HCT116 (cell line): ENCODE measurements around the gene VTI1A. TPM values are rescaled to one million over a fixed set of nuclear protein-coding genes. Genes with fewer than 3 reads are reported as not detected.

Source experiments
- ATAC-seq: fragments of 200-7000 bp; cut with Tn5 transposase; 2 replicates; pipeline ENCODE4 v1.9.1; 2020; ENCODE audit warnings: mild to moderate bottlenecking, moderate library complexity
- BruUV-seq: library from RNA; stranded (reverse); fragments of 400-500 nt; replicated peaks from 2 replicates; lab custom pipeline; 2021; lab: Mats Ljungman, UMichigan
- CTCF ChIA-PET: fragments of 300-600 bp; sonication (Branson Sonifier 250); formaldehyde crosslinking; loops from one replicate; lab custom pipeline; 2021; ENCODE audit warnings: antibody characterized with exemption; lab: Charles Lee
- POLR2A ChIA-PET: fragments of 300-600, 350-600 bp; sonication (Branson Sonifier 250); formaldehyde crosslinking; loops from one replicate; lab custom pipeline; 2021; ENCODE audit warnings: antibody characterized with exemption; lab: Charles Lee
- RAD21 ChIA-PET, 2 experiments: fragments of 300-600 bp; sonication (Branson Sonifier 250); formaldehyde crosslinking; loops; one replicate each; lab custom pipeline; 2023; ENCODE audit warnings: low total read pairs in 2 of 2; ENCODE audit not compliant: uncharacterized antibody in 2 of 2, unreplicated experiment in 2 of 2, low non-redundant PET in 1 of 2; lab: Charles Lee
- DNase-seq: peaks from one replicate; pipeline ENCODE4 v3.0.0-alpha.2; 2010; ENCODE audit warnings: low read depth, low spot score
- H2AFZ ChIP-seq: fragments of 200-600 bp; shearing (Covaris generic), sonication (generic); 2 replicates; pipeline ENCODE4 v1.6.1; 2017; ENCODE audit warnings: low read depth, mixed run types, mixed read lengths, antibody characterized with exemption, low read length; ENCODE audit not compliant: poor library complexity, severe bottlenecking
- H3K27ac ChIP-seq: 2 replicates; pipeline ENCODE4 v1.5.1; 2012; ENCODE audit warnings: low read depth, low read length
- H3K27me3 ChIP-seq: fragments of 200-600 bp; sonication (generic); 2 replicates; pipeline ENCODE4 v1.6.1; 2016; ENCODE audit warnings: mixed run types, low read length, mixed read lengths; ENCODE audit not compliant: insufficient read depth
- H3K36me3 ChIP-seq, 2 experiments: fragments of 200-500 bp in 1 of 2; fragments of 200-600 bp in 1 of 2; sonication (Bioruptor generic) in 1 of 2; sonication (generic) in 1 of 2; 2 replicates each; pipeline versions ENCODE4 v1.5.1 to v1.6.1; 2014 to 2016; ENCODE audit warnings: low read length in 2 of 2, inconsistent platforms in 1 of 2, mixed read lengths in 1 of 2, mixed run types in 1 of 2; ENCODE audit not compliant: insufficient read depth in 2 of 2, control insufficient read depth in 1 of 2
- H3K4me1 ChIP-seq, 2 experiments: fragments of 200-600 bp in 1 of 2; sonication (generic) in 1 of 2; 2 replicates each; pipeline versions ENCODE4 v1.5.1 to v1.6.1; 2012 to 2017; ENCODE audit warnings: low read length in 2 of 2, inconsistent platforms in 1 of 2, mild to moderate bottlenecking in 1 of 2, mixed read lengths in 1 of 2, mixed run types in 1 of 2, moderate library complexity in 1 of 2; ENCODE audit not compliant: insufficient read depth in 2 of 2, control insufficient read depth in 1 of 2
- H3K4me2 ChIP-seq: fragments of 200-600 bp; sonication (generic); 2 replicates; pipeline ENCODE4 v1.6.1; 2017; ENCODE audit warnings: mixed run types, low read length, mixed read lengths
- H3K4me3 ChIP-seq, 2 experiments: fragments of 200-600 bp in 1 of 2; sonication (generic) in 1 of 2; replicated peaks in 1 of 2; 2 replicates each; pipeline ENCODE4 v1.5.1; 2011 to 2016; ENCODE audit warnings: low read length in 2 of 2, control low read depth in 1 of 2, low read depth in 1 of 2, mild to moderate bottlenecking in 1 of 2, mixed read lengths in 1 of 2, mixed run types in 1 of 2
- H3K79me2 ChIP-seq: fragments of 200-600 bp; sonication (generic); 2 replicates; pipeline ENCODE4 v1.6.1; 2017; ENCODE audit warnings: mild to moderate bottlenecking, mixed run types, low read length, moderate library complexity, mixed read lengths; ENCODE audit not compliant: insufficient read depth
- H3K9ac ChIP-seq: fragments of 200-600 bp; sonication (generic); 2 replicates; pipeline ENCODE4 v1.6.1; 2016; ENCODE audit warnings: low read length, mixed read lengths
- H3K9me2 ChIP-seq: fragments of 200-600 bp; sonication (generic), shearing (Covaris generic); 2 replicates; pipeline ENCODE4 v1.6.1; 2017; ENCODE audit warnings: mixed run types, mild to moderate bottlenecking, moderate library complexity; ENCODE audit not compliant: insufficient read depth
- H3K9me3 ChIP-seq, 2 experiments: fragments of 200-500 bp in 1 of 2; fragments of 200-600 bp in 1 of 2; sonication (Bioruptor generic) in 1 of 2; sonication (generic) in 1 of 2; 2 replicates each; pipeline ENCODE4 v1.6.1; 2014 to 2017; ENCODE audit warnings: low read length in 2 of 2, mixed read lengths in 2 of 2, inconsistent platforms in 1 of 2, low read depth in 1 of 2, mild to moderate bottlenecking in 1 of 2, mixed run types in 1 of 2, moderate library complexity in 1 of 2; ENCODE audit not compliant: control insufficient read depth in 1 of 2, insufficient read depth in 1 of 2
- H4K20me1 ChIP-seq: fragments of 200-600 bp; sonication (generic), shearing (Covaris generic); 2 replicates; pipeline ENCODE4 v1.6.1; 2017; ENCODE audit warnings: mixed run types, mild to moderate bottlenecking, moderate library complexity; ENCODE audit not compliant: insufficient read depth
- CEBPB ChIP-seq: IDR thresholded peaks from 2 replicates; pipeline ENCODE4 v1.6.1; 2012; ENCODE audit warnings: low read depth
- ELF1 ChIP-seq: IDR thresholded peaks from 2 replicates; pipeline ENCODE4 v1.6.1; 2012; ENCODE audit warnings: low read depth, borderline replicate concordance
- EZH2phosphoT487 ChIP-seq: fragments of 200-600 bp; IDR thresholded peaks from 2 replicates; pipeline ENCODE4 v1.6.1; 2018; ENCODE audit warnings: antibody characterized with exemption, borderline replicate concordance
- FOSL1 ChIP-seq: IDR thresholded peaks from 2 replicates; pipeline ENCODE4 v1.6.1; 2012; ENCODE audit warnings: low read depth
- JUND ChIP-seq: IDR thresholded peaks from 2 replicates; pipeline ENCODE4 v1.6.1; 2012
- RAD21 ChIP-seq: IDR thresholded peaks from 2 replicates; pipeline ENCODE4 v1.6.1; 2012; ENCODE audit warnings: low read depth, mild to moderate bottlenecking
- TCF7L2 ChIP-seq: IDR thresholded peaks from 2 replicates; pipeline ENCODE4 v1.7.0; 2011; ENCODE audit warnings: borderline replicate concordance, inconsistent platforms; ENCODE audit not compliant: insufficient read depth, insufficient read length; ENCODE audit errors: extremely low read depth
- intact Hi-C: fragments of 100-400 bp; cut with micrococcal nuclease; formaldehyde crosslinking; loops from 2 replicates; pipeline ENCODE4 v1.10.0; 2022
- total RNA-seq: library from RNA; stranded (reverse); gene quantifications from one replicate; pipeline ENCODE4 v1.2.1, GENCODE V29; 2021; ENCODE audit not compliant: unreplicated experiment
- TF ChIP-seq, protein P1 (sequence below): IDR thresholded peaks from 2 replicates; pipeline ENCODE4 v1.6.1; 2012
- TF ChIP-seq, protein P2 (sequence below), 3 experiments: fragments of 200-600 bp in 1 of 3; sonication (generic) in 1 of 3; IDR thresholded peaks in 2 of 3; conservative IDR thresholded peaks in 1 of 3; 2 replicates each; pipeline ENCODE4 v1.5.1; 2012 to 2017; ENCODE audit warnings: low read depth in 2 of 3, low read length in 2 of 3, antibody characterized with exemption in 1 of 3, borderline replicate concordance in 1 of 3, control low read depth in 1 of 3, mild to moderate bottlenecking in 1 of 3, mixed read lengths in 1 of 3, mixed run types in 1 of 3, moderate library complexity in 1 of 3; ENCODE audit not compliant: insufficient read depth in 1 of 3
- TF ChIP-seq, protein P3 (sequence below): IDR thresholded peaks from 2 replicates; pipeline ENCODE4 v1.6.1; 2011; ENCODE audit warnings: mild to moderate bottlenecking, low read length, moderate library complexity; ENCODE audit not compliant: insufficient replicate concordance; ENCODE audit errors: extremely low read depth

Gene VTI1A
- total RNA-seq, 1 experiment from 2014 or later = 80.7 TPM

DNA sequence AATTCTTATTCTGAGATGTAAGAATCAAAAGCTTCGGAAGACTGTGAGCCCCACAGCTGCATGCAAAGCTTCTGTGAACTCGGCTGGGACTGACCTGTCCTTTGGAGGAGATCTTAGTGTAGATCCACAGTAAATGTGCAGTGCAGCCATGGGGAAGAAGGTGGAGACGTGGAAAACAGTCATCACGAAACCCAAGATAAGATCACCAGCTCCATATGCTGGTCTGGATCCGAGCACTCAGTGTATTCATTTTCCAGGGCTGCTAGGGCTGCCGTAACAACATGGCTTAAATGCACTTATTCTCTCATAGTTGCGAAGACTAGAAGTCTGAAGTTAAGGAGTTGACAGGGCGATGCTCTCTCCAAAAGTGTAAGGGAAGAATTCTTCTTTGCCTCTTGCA lies 360.0 kb downstream of the VTI1A start:
- peaks cover 65 to 67% of the 10 kb centered on the region in 2 experiments for H3K4me1 ChIP-seq
- no peaks in the 10 kb centered on the region for H4K20me1 ChIP-seq
- TF ChIP-seq, protein P1, sequence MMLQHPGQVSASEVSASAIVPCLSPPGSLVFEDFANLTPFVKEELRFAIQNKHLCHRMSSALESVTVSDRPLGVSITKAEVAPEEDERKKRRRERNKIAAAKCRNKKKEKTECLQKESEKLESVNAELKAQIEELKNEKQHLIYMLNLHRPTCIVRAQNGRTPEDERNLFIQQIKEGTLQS = no peak
- TF ChIP-seq RAD21 (no peak), FOSL1 (no peak), JUND (no peak), EZH2phosphoT487 (no peak), ELF1 (no peak), TCF7L2 (no peak), CEBPB (no peak)
- TF ChIP-seq, protein P2, sequence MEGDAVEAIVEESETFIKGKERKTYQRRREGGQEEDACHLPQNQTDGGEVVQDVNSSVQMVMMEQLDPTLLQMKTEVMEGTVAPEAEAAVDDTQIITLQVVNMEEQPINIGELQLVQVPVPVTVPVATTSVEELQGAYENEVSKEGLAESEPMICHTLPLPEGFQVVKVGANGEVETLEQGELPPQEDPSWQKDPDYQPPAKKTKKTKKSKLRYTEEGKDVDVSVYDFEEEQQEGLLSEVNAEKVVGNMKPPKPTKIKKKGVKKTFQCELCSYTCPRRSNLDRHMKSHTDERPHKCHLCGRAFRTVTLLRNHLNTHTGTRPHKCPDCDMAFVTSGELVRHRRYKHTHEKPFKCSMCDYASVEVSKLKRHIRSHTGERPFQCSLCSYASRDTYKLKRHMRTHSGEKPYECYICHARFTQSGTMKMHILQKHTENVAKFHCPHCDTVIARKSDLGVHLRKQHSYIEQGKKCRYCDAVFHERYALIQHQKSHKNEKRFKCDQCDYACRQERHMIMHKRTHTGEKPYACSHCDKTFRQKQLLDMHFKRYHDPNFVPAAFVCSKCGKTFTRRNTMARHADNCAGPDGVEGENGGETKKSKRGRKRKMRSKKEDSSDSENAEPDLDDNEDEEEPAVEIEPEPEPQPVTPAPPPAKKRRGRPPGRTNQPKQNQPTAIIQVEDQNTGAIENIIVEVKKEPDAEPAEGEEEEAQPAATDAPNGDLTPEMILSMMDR (IDR thresholded peaks at IDR 0.05 in 2 of 3, conservative IDR thresholded peaks at IDR 0.05 in 1 of 3; ENCODE audit: borderline replicate concordance in 1 of 3, insufficient read depth in 1 of 3, low read depth in 2 of 3, low read length in 2 of 3) = no peak
- TF ChIP-seq, protein P3, sequence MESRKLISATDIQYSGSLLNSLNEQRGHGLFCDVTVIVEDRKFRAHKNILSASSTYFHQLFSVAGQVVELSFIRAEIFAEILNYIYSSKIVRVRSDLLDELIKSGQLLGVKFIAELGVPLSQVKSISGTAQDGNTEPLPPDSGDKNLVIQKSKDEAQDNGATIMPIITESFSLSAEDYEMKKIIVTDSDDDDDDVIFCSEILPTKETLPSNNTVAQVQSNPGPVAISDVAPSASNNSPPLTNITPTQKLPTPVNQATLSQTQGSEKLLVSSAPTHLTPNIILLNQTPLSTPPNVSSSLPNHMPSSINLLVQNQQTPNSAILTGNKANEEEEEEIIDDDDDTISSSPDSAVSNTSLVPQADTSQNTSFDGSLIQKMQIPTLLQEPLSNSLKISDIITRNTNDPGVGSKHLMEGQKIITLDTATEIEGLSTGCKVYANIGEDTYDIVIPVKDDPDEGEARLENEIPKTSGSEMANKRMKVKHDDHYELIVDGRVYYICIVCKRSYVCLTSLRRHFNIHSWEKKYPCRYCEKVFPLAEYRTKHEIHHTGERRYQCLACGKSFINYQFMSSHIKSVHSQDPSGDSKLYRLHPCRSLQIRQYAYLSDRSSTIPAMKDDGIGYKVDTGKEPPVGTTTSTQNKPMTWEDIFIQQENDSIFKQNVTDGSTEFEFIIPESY = no peak
- H3K27me3 ChIP-seq = no peaks in the 10 kb centered on the region
- ChIA-PET RAD21 (no interaction called here), POLR2A (no interaction called here), CTCF (no interaction called here)
- no peaks in the 10 kb centered on the region for H3K9me2 ChIP-seq
- intact Hi-C loops = no loop called here
- no peak overlapping the region for H3K4me3 ChIP-seq
- H3K9ac ChIP-seq = no peak overlapping the region
- H3K9me3 ChIP-seq = no peaks in the 10 kb centered on the region
- DNase-seq (no peak), ATAC-seq (no peak)
- H3K27ac ChIP-seq = no peak overlapping the region
- BruUV-seq = no TSS peak
- H3K36me3 ChIP-seq = peaks cover 0 to 4% of the 10 kb centered on the region in 2 experiments; a peak in 1 of 4 replicates
- H3K4me2 ChIP-seq = no peak overlapping the region
- no peaks in the 10 kb centered on the region for H3K79me2 ChIP-seq
- no peak overlapping the region for H2AFZ ChIP-seq
